DMS79 treated with DMSO at 0.1 percent for 48 hours (cell line): ENCODE results near the gene MYL4.
"Not testable (repeated sequence)": the region's sequence is repeated elsewhere in the genome, so short reads cannot be mapped to it uniquely, and the experiment has no call there.

Experiments
- DNase-seq: peaks from one replicate; lab custom pipeline; 2025; lab: John Stamatoyannopoulos, UW

MYL4 gene

GRCh38 chr17:47243737-47244598 is 34.8 kb downstream of the MYL4 start:
- no peak for DNase-seq

GRCh38 chr17:47244697-47245096 is 35.5 kb downstream of the MYL4 start:
- no peak for DNase-seq

DNA sequence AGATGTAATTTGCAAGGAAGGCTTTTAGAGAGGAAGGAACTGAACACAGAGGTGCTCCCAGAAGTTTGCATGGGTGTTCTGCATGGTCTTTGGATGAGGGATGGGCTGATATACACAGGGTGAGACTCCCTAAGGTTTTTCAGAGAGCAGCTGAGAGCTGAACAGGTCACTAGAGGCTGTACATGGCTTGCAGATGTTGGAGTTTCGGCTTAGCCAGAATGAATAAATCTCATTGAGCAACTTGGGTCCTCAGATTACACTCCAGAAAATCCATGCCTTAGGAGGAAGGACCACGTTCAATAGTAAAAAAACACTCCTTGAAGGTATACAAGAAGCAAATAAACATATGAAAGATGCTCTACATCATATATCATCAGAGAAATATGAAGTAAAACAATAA is 37.0 kb downstream of the MYL4 start:
- DNase-seq: no peak

- DNase-seq: no peak
Observed at GRCh38 chr17:47250855-47251254, 41.7 kb downstream of the MYL4 start.

- DNase-seq: no peak
Observed at GRCh38 chr17:47251421-47251940, 42.3 kb downstream of the MYL4 start.

GRCh38 chr17:47252209-47252608 is 43.1 kb downstream of the MYL4 start:
- no peak for DNase-seq

DNA sequence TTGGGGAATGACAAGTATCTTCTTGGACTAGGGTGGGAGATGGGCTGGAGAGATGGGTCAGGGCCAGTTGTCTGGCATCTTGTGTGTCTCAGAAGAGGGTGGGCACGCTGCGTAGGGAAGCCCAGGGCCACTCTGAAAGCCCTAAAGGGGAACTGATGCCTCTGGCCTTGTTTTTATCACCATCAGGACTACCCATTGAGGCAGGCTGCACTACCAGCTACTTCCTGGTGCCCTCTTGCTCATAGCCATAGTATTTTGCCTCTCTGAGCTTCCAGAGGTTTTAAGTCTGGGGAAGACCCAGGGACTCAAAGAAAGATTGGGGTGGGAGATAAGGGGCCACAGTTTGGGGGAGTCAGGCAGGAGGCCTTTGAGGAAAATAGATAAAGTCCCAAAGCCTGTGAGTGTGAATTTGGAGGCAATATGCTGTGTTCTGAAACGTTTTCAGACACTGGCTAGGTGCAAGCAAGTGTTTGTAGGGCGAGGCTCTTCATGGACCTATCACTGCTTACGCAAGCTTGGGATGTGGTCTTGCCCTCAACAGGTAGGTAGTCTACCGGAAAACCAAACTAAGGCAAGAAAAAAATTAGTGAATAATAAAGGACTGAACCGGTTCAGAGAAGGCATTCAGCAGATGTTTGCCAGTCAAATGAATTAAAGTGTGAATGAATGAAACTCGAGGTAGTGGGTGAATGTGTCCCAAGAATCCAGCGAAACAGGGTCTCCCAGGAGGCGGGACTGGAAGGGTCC is 43.8 kb downstream of the MYL4 start:
- no peak for DNase-seq

GRCh38 chr17:47253541-47254402 is 44.6 kb downstream of the MYL4 start, which contains the start of gene ITGB3:
TSS of gene ITGB3 (plus strand) at chr17:47253827. CDS start at chr17:47253862, 35 bp downstream.
- peak; percentile 45 for DNase-seq

DNA sequence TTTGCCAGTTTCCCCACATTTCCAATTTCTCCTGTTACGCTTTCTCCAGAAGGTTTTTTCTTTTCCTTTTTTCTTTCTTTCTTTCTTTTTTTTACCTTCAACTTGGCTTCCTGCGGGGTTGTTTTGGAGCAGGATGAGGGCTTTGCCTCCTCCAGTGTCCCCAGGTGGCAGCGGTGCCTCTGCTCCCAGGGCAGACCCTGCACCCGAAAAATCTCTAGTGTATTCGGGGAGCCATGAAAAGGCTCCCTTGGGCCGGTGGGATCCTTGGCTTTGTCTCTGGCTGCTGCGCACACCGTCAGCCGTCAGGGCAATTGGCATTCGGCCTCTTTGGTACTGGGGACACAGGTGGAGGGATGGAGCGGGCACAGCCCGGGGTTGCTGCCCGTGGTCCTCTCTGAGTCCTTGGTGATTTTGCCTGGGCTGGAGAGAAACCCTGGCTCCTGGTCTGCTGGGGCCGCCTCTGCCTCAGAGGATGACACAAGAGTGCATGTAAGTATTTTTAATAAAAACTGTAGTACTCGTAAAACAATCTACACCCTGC is 45.3 kb downstream of the MYL4 start:
- DNase-seq: peak; percentile 16

- DNase-seq: no peak
Observed at GRCh38 chr17:47257651-47258339, 48.6 kb downstream of the MYL4 start.

DNA sequence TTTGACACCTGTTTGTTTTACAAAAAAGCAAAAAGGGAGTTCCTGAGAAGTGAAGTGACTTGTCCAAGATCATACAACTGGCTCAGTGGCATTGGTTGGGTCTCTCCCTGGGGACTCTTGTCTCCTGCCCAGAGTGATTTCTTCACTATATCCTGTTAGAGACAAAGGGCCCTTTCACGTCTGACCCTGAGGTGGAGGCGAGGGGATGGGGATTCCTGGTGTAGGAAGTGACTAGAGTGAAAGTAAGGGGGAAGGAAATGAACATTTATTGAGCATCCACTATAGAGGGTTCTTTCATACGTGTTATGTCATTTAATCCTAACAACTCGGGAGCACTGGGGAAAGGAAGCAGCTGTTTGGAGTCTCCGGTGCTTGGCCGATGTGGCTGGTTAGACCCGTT is 53.4 kb downstream of the MYL4 start:
- no peak for DNase-seq

GRCh38 chr17:47264166-47264565 is 55.0 kb downstream of the MYL4 start:
- DNase-seq: no peak

GRCh38 chr17:47265983-47266541 is 56.9 kb downstream of the MYL4 start:
- DNase-seq: no peak

DNA sequence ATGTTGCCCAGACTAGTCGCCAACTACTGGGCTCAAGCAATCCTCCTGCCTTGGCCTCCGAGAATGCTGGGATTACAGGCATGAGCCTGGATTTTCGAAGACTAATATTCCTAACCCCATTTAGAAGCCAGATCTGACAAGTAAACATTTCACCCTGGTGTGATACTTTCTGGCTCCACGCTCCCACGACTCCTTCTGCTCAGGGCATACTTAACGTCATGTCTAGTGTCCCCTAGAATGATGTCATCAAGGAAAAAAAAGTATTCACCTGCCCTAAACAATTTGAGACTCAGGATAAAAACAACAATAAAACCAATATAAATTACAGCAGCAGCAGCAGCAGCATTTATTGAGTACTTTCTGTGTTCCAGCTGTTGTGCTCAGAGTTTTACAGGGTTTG is 57.6 kb downstream of the MYL4 start:
- DNase-seq: no peak

DNA sequence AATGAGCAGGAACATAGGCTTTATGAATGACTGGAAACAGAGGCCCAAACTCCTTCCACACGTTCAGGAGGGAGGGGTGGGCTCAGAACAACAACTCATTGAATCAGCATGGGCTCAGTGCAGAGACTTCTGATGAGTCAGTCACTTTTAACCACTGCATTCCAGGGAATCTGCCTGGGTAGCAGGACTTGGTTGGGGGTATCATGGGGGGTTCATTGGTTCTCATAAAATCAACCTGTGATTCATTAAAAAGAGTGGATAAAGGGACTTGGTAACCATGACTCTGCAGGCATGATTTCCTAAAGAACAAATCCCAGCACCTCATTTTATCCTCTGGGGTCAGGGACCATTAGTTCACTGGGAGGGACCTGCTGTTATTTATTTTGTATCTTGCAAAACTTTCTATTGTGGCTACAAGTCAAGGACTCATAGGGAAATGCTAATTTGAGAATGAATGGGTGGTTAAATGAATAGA is 58.2 kb downstream of the MYL4 start:
- DNase-seq: no peak

- DNase-seq: not testable (repeated sequence)
Observed at GRCh38 chr17:47268964-47269363, 59.8 kb downstream of the MYL4 start.

DNA sequence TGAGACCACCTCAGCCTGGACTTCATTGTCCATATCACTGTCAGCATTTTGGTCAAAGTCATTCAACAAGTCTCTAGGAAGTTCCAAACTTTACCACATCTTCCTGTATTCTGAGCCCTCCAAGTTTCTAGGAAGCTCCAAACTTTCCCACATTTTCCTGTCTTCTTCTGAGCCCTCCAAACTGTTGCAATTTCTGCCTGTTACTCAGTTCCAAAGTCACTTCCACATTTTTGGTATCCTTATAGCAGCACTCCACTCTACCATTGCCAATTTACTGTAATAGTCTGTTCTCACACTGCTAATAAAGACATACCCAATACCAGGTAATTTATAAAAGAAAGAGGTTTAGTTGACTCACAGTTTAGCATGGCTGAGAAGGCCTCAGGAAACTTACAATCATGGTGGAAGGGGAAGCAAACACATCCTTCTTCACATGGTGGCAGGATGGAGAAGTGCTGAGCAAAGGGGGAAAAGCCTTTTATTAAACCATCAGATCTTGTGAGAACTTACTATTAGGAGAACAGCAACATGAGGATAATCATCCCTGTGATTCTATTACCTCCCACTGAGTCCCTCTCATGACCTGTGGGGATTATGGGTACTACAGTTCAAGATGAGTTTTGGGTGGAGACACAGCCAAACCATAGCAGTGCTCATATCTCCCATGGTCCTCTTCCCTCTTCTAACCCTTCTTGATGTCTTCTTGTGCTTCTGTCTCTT is 60.6 kb downstream of the MYL4 start:
- DNase-seq: not testable (repeated sequence)

DNA sequence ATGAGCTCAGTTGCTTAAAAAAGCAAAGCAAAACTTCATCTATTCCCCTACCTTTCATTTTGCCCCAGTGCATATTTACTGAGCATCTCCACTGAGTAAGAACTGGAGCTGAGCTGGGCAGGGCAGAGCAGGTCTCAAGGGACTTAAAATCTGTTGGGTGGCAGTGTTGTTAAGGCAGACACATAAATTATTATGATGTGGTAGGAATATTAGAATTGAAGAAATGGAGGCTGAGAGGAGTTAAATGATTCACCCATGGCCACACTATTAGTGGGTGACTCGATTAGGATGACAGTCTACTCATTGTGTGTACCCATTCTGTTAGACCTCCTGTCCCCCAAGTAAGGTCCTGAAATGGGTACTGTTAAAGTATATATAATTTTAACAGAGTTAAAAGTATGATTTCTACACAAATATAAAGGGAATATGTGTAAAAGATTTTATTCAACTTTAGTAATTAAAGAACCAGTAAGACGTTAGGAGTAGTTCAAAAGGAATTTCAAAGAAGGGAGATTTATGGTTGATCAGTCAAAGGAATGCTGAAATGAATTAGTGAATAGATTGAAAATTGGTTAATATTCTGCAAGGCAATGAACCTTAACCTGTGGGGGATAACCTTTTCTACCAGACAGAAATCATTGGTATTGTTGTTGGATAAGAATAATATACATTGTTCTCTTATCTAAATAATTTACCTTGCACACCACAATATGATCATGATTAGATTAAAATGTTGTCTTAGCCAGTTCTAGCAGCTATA is 62.0 kb downstream of the MYL4 start:
- DNase-seq: no peak

DNA sequence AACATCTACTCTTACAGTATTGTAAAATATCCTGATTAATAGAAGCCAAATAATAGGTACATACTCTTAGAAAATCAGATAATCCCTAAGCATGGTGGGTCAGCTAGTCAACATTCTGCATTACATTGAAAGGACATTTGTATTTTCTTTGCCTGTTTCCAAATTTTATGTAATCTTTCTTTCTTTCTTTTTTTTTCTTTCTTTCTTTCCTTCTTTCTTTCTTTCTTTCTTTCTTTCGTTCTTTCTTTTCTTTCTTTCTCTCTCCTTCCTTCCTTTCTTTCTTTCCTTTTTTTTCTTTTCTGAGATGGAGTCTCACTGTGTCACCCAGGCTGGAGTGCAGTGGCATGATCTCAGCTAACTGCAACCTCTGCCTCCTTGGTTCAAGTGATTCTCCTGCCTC is 63.3 kb downstream of the MYL4 start:
- no peak for DNase-seq
